Ishikawa (cell line): ENCODE data around the gene CTNNA3.

Source experiments
- CEBPB ChIP-seq: IDR thresholded peaks from 2 replicates; pipeline ENCODE4 v1.6.1; 2012
- CREB1 ChIP-seq: IDR thresholded peaks from 2 replicates; pipeline ENCODE4 v1.6.1; 2012; ENCODE audit warnings: low read depth
- EGR1 ChIP-seq: IDR thresholded peaks from 2 replicates; pipeline ENCODE4 v1.6.1; 2012
- EP300 ChIP-seq: IDR thresholded peaks from 2 replicates; pipeline ENCODE4 v1.6.1; 2012; ENCODE audit warnings: borderline replicate concordance
- FOXM1 ChIP-seq: IDR thresholded peaks from 2 replicates; pipeline ENCODE4 v1.6.1; 2012; ENCODE audit warnings: low read depth, borderline replicate concordance
- MAX ChIP-seq: IDR thresholded peaks from 2 replicates; pipeline ENCODE4 v1.6.1; 2012
- NFIC ChIP-seq: IDR thresholded peaks from 2 replicates; pipeline ENCODE4 v1.6.1; 2012
- RAD21 ChIP-seq: IDR thresholded peaks from 2 replicates; pipeline ENCODE4 v1.6.1; 2012; ENCODE audit warnings: low read depth
- REST ChIP-seq: IDR thresholded peaks from 2 replicates; pipeline ENCODE4 v1.6.1; 2012; ENCODE audit warnings: low read depth, mild to moderate bottlenecking
- TAF1 ChIP-seq: IDR thresholded peaks from 2 replicates; pipeline ENCODE4 v1.6.1; 2012; ENCODE audit warnings: low read depth, mild to moderate bottlenecking
- TCF12 ChIP-seq: IDR thresholded peaks from 2 replicates; pipeline ENCODE4 v1.6.1; 2012; ENCODE audit warnings: low read depth
- TEAD4 ChIP-seq: IDR thresholded peaks from 2 replicates; pipeline ENCODE4 v1.6.1; 2012
- USF1 ChIP-seq: IDR thresholded peaks from 2 replicates; pipeline ENCODE4 v1.6.1; 2012
- YY1 ChIP-seq: IDR thresholded peaks from 2 replicates; pipeline ENCODE4 v1.6.1; 2012; ENCODE audit warnings: low read depth
- ZBTB7A ChIP-seq: IDR thresholded peaks from 2 replicates; pipeline ENCODE4 v1.6.1; 2012; ENCODE audit warnings: low read depth

CTNNA3 gene

GRCh38 chr10:67282871-67283270, 413.1 kb downstream of the CTNNA3 start:
- TF ChIP-seq RAD21: no peak
- TF ChIP-seq ZBTB7A: no peak
- no peak for TF ChIP-seq YY1
- no peak for TF ChIP-seq CEBPB
- TF ChIP-seq EP300: no peak
- no peak for TF ChIP-seq REST
- TF ChIP-seq USF1: no peak
- TF ChIP-seq TCF12: no peak
- no peak for TF ChIP-seq TEAD4

GRCh38 chr10:67280405-67280804, 415.6 kb downstream of the CTNNA3 start:
- TF ChIP-seq YY1: no peak
- no peak for TF ChIP-seq TCF12
- no peak for TF ChIP-seq FOXM1
- no peak for TF ChIP-seq EGR1
- TF ChIP-seq MAX: no peak
- TF ChIP-seq CEBPB: no peak
- TF ChIP-seq TAF1: no peak
- no peak for TF ChIP-seq EP300
- TF ChIP-seq TEAD4: no peak
- TF ChIP-seq ZBTB7A: no peak

GRCh38 chr10:67277402-67277801, 418.6 kb downstream of the CTNNA3 start:
- no peak for TF ChIP-seq CEBPB
- TF ChIP-seq NFIC: no peak
- no peak for TF ChIP-seq YY1
- no peak for TF ChIP-seq CREB1
- TF ChIP-seq EP300: no peak
- no peak for TF ChIP-seq TAF1
- no peak for TF ChIP-seq REST
- TF ChIP-seq FOXM1: no peak
- no peak for TF ChIP-seq MAX
- no peak for TF ChIP-seq RAD21
- TF ChIP-seq USF1: no peak
- no peak for TF ChIP-seq ZBTB7A
- no peak for TF ChIP-seq TEAD4
- no peak for TF ChIP-seq TCF12
- no peak for TF ChIP-seq EGR1

- TF ChIP-seq CREB1 (no peak), TEAD4 (no peak), TCF12 (no peak), YY1 (no peak), EP300 (no peak), RAD21 (no peak), FOXM1 (no peak), CEBPB (no peak), REST (no peak), ZBTB7A (no peak), USF1 (no peak), NFIC (no peak), EGR1 (no peak)
Observed at GRCh38 chr10:67269828-67270227, 426.2 kb downstream of the CTNNA3 start.
